Loucy (cell line): ENCODE results near the gene GARIN5A.

Experiments
- H2AFZ ChIP-seq: fragments of 200-600 bp; sonication (generic); 2 replicates; pipeline ENCODE4 v1.6.0; 2016; ENCODE audit warnings: antibody characterized with exemption, mild to moderate bottlenecking, low read length, moderate library complexity
- H3F3A ChIP-seq: fragments of 200-600 bp; 2 replicates; pipeline ENCODE4 v1.6.0; 2016; ENCODE audit warnings: antibody characterized with exemption, low read depth, mild to moderate bottlenecking
- H3K27me3 ChIP-seq: fragments of 200-600 bp; sonication (generic); 2 replicates; pipeline ENCODE4 v1.6.1; 2014; ENCODE audit warnings: low read length, mild to moderate bottlenecking; ENCODE audit not compliant: insufficient read depth, poor library complexity, severe bottlenecking
- H3K36me3 ChIP-seq: fragments of 200-600 bp; sonication (generic); 2 replicates; pipeline ENCODE4 v1.6.1; 2016; ENCODE audit warnings: low read length; ENCODE audit not compliant: insufficient read depth
- H3K4me1 ChIP-seq: fragments of 200-600 bp; sonication (generic); 2 replicates; pipeline ENCODE4 v1.5.1; 2014; ENCODE audit warnings: low read length, mild to moderate bottlenecking; ENCODE audit not compliant: insufficient read depth, poor library complexity, severe bottlenecking
- H3K4me2 ChIP-seq: fragments of 200-600 bp; sonication (generic); 2 replicates; pipeline ENCODE4 v1.6.0; 2014; ENCODE audit warnings: antibody characterized with exemption, low read length, low read depth, mild to moderate bottlenecking; ENCODE audit not compliant: poor library complexity, severe bottlenecking
- H3K4me3 ChIP-seq: fragments of 200-600 bp; sonication (generic); 2 replicates; pipeline ENCODE4 v1.5.1; 2014; ENCODE audit warnings: low read length, mild to moderate bottlenecking, mixed read lengths; ENCODE audit not compliant: poor library complexity, severe bottlenecking
- H3K79me2 ChIP-seq: fragments of 200-600 bp; sonication (generic); 2 replicates; pipeline ENCODE4 v1.6.1; 2014; ENCODE audit warnings: low read length; ENCODE audit not compliant: insufficient read depth
- H3K9ac ChIP-seq: fragments of 200-600 bp; sonication (generic); 2 replicates; pipeline ENCODE4 v1.6.0; 2014; ENCODE audit warnings: mild to moderate bottlenecking, low read depth, low read length, moderate library complexity; ENCODE audit not compliant: poor library complexity, severe bottlenecking
- H3K9me2 ChIP-seq: fragments of 200-600 bp; sonication (generic); replicated peaks from 2 replicates; pipeline ENCODE4 v1.6.1; 2016; ENCODE audit warnings: low read depth, low read length, mixed read lengths
- H3K9me3 ChIP-seq: fragments of 200-600 bp; sonication (generic); 2 replicates; pipeline ENCODE4 v1.6.1; 2014; ENCODE audit warnings: mild to moderate bottlenecking, antibody characterized with exemption, low read length, low read depth; ENCODE audit not compliant: insufficient read depth
- H4K20me1 ChIP-seq: fragments of 200-600 bp; sonication (generic); 2 replicates; pipeline ENCODE4 v1.6.0; 2014; ENCODE audit warnings: antibody characterized with exemption, low read length, mild to moderate bottlenecking; ENCODE audit not compliant: insufficient read depth, poor library complexity, severe bottlenecking
- EZH2phosphoT487 ChIP-seq: fragments of 200-600 bp; IDR thresholded peaks from 2 replicates; pipeline ENCODE4 v1.6.1; 2018; ENCODE audit warnings: antibody characterized with exemption, mild to moderate bottlenecking, moderate library complexity, borderline replicate concordance
- TF ChIP-seq, protein P1 (sequence below): fragments of 200-600 bp; sonication (generic); conservative IDR thresholded peaks from 2 replicates; pipeline ENCODE4 v1.5.1; 2014; ENCODE audit warnings: mild to moderate bottlenecking, antibody characterized with exemption, low read length

GARIN5A gene

DNA sequence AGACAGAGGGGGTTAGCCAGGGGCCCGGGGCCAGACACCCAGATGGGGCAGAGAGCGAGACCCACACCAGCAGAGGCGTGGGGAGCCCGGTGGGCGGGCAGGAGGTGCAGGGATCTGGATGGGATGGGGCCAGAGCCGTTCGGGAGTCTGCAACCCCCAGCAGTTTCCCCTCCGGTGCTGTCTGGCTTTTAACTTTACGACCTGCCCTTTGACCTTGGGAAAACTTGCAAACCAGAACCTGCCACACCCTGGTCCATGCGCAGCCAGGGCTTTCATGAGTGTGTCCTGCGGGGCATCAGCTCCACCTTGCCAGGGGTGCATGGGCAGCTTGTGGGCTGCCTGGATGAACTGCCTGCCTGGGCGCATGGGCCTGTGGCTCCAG is 24.5 kb upstream of the GARIN5A start:
- no peaks in the 10 kb centered on the region for H4K20me1 ChIP-seq
- H3K4me3 ChIP-seq = no peak overlapping the region
- H3K9ac ChIP-seq = no peak overlapping the region
- no peaks in the 10 kb centered on the region for H3K79me2 ChIP-seq
- H3K36me3 ChIP-seq = no peaks in the 10 kb centered on the region
- no peak for TF ChIP-seq EZH2phosphoT487
- TF ChIP-seq, protein P1, sequence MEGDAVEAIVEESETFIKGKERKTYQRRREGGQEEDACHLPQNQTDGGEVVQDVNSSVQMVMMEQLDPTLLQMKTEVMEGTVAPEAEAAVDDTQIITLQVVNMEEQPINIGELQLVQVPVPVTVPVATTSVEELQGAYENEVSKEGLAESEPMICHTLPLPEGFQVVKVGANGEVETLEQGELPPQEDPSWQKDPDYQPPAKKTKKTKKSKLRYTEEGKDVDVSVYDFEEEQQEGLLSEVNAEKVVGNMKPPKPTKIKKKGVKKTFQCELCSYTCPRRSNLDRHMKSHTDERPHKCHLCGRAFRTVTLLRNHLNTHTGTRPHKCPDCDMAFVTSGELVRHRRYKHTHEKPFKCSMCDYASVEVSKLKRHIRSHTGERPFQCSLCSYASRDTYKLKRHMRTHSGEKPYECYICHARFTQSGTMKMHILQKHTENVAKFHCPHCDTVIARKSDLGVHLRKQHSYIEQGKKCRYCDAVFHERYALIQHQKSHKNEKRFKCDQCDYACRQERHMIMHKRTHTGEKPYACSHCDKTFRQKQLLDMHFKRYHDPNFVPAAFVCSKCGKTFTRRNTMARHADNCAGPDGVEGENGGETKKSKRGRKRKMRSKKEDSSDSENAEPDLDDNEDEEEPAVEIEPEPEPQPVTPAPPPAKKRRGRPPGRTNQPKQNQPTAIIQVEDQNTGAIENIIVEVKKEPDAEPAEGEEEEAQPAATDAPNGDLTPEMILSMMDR = no peak
- no peaks in the 10 kb centered on the region for H3K9me2 ChIP-seq
- H3K4me2 ChIP-seq = no peak overlapping the region
- H3K27me3 ChIP-seq = peaks cover 4% of the 10 kb centered on the region
- H3K4me1 ChIP-seq = no peaks in the 10 kb centered on the region
- H3F3A ChIP-seq = no peaks in the 10 kb centered on the region
- no peak overlapping the region for H2AFZ ChIP-seq
- no peaks in the 10 kb centered on the region for H3K9me3 ChIP-seq

DNA sequence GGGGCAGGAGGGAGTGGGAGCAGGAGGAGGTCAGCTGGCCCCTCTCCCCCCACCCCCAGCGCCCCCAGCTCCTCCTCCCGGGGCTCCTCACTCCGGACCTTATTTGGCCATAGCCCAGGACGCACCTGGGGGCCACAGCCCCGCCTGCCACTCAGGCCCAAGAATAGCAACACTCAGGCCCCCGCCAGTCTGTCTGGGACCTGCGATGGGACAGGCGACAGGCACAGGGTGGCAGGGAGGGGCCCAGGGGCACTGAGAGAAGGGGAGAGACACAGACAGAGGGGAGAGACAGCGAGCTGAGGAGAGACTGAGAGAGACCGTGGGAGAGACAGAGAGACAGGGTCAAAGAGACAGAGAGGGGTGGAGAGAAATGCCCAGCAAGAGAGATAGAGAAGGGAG is 24.1 kb upstream of the GARIN5A start:
- no peak for TF ChIP-seq EZH2phosphoT487
- TF ChIP-seq, protein P1 = no peak
- H3K9me3 ChIP-seq = no peaks in the 10 kb centered on the region
- no peaks in the 10 kb centered on the region for H4K20me1 ChIP-seq
- no peaks in the 10 kb centered on the region for H3K79me2 ChIP-seq
- H3K27me3 ChIP-seq = peaks cover 4% of the 10 kb centered on the region
- H3F3A ChIP-seq = no peaks in the 10 kb centered on the region
- H3K9me2 ChIP-seq = no peaks in the 10 kb centered on the region
- no peaks in the 10 kb centered on the region for H3K36me3 ChIP-seq
- no peak overlapping the region for H2AFZ ChIP-seq
- H3K4me2 ChIP-seq = no peak overlapping the region
- H3K4me3 ChIP-seq = no peak overlapping the region
- no peaks in the 10 kb centered on the region for H3K4me1 ChIP-seq
- H3K9ac ChIP-seq = no peak overlapping the region

DNA sequence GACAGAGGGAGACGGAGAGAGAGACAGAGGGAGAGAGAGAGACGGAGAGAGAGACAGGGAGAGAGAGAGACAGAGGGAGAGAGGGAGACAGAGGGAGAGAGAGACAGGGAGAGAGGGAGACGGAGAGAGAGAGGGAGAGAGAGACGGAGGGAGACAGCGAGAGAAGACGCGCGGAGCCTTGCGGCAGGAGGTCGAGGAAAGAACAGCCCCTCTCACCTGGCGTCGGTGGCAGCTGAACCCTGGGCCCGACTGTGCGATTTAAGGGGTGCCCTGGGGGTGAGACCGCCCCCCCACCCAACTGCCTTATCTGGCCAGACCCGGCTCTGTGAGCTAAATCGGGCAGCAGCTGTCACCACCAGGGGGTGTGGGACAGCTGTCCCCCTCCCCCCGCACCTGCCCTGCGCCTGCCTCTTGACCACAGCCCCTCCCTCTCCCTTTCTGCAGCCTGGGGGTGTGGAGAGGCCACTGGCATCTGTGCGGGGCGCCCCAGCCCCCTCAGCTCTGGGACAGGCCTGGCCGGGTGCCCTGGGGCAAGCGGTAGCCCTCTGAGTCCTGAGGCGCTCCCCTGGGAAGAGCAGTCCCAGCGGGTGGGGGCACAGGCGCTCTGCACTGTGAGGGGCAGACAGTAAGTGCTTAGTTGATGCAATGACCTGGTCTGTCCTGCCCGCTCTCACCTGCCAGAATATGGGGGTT is 23.6 kb upstream of the GARIN5A start:
- H3K36me3 ChIP-seq = no peaks in the 10 kb centered on the region
- no peaks in the 10 kb centered on the region for H3F3A ChIP-seq
- H3K27me3 ChIP-seq = peaks cover 4% of the 10 kb centered on the region
- H3K9me2 ChIP-seq = no peaks in the 10 kb centered on the region
- no peaks in the 10 kb centered on the region for H3K79me2 ChIP-seq
- H3K4me1 ChIP-seq = no peaks in the 10 kb centered on the region
- no peak overlapping the region for H3K4me3 ChIP-seq
- TF ChIP-seq, protein P1 = no peak
- TF ChIP-seq EZH2phosphoT487 = no peak
- H2AFZ ChIP-seq = no peak overlapping the region
- no peaks in the 10 kb centered on the region for H4K20me1 ChIP-seq
- no peak overlapping the region for H3K9ac ChIP-seq
- H3K4me2 ChIP-seq = no peak overlapping the region
- H3K9me3 ChIP-seq = no peaks in the 10 kb centered on the region
